Measurements from ENCODE around the gene DYNLL1. TPM values are rescaled to one million over a fixed set of nuclear protein-coding genes. Genes with fewer than 3 reads are reported as not detected.
"Not testable (repeated sequence)": the region's sequence is repeated elsewhere in the genome, so short reads cannot be mapped to it uniquely, and the experiment has no call there.

Gene DYNLL1
- polyA plus RNA-seq, 1 donor: 377 TPM

- H3K36me3 ChIP-seq (ENCODE audit: control insufficient read depth, insufficient read depth, low read length): peaks cover 16% of the 10 kb centered on the region
- H3K9me3 ChIP-seq (ENCODE audit: control insufficient read depth, low read depth, low read length); H3K4me3 ChIP-seq (ENCODE audit: low read length); H3K27ac ChIP-seq (ENCODE audit: low read length); H3K4me1 ChIP-seq (ENCODE audit: control insufficient read depth, insufficient read depth, low read length); H3K27me3 ChIP-seq (ENCODE audit: control insufficient read depth, insufficient read depth, low read length); DNase-seq: not testable (repeated sequence)
- no CpG with 5 or more reads among the region's 7 CpGs for WGBS (ENCODE audit: insufficient coverage, low lambda C conversion rate)
These were observed 8.4 kb upstream of the DYNLL1 start for GRCh38 chr12:120487552-120487951.

GRCh38 chr12:120488057-120488640 lies 7.8 kb upstream of the DYNLL1 start:
- Histone ChIP-seq H3K4me3 (ENCODE audit: low read length) (no peak overlapping the region), H3K27me3 (ENCODE audit: control insufficient read depth, insufficient read depth, low read length) (no peaks in the 10 kb centered on the region), H3K9me3 (ENCODE audit: control insufficient read depth, low read depth, low read length) (no peaks in the 10 kb centered on the region), H3K4me1 (ENCODE audit: control insufficient read depth, insufficient read depth, low read length) (no peaks in the 10 kb centered on the region), H3K36me3 (ENCODE audit: control insufficient read depth, insufficient read depth, low read length) (peaks cover 16% of the 10 kb centered on the region), H3K27ac (ENCODE audit: low read length) (no peak overlapping the region)
- WGBS (ENCODE audit: insufficient coverage, low lambda C conversion rate): 80% methylated on average over 1 of the region's 5 CpGs
- DNase-seq: no peak

DNA sequence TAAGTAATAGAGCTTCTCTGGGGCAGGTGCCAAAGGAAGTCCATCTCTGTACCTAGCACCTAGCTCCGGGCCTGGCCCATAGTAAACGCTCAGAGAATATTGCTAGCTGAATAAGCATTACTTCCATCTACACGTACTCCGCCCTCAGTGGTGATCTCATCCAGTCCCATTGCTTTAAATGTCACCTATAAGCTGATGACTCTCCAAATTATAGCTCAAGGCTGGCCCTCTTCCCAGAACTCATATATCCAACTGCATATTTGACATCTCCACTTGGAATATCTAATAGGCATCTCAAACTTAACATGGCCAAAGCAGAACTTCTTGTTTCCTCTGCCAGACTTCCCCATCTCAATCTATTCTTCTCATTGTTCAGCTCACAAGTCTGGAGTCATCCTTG lies 6.9 kb upstream of the DYNLL1 start:
- WGBS (ENCODE audit: insufficient coverage, low lambda C conversion rate): 80% methylated on average over 1 of the region's 4 CpGs
- DNase-seq: no peak

GRCh38 chr12:120490325-120490724 lies 5.6 kb upstream of the DYNLL1 start:
- no CpG with 5 or more reads among the region's 5 CpGs for WGBS (ENCODE audit: insufficient coverage, low lambda C conversion rate)
- Histone ChIP-seq H3K4me3 (ENCODE audit: low read length) (no peak overlapping the region), H3K36me3 (ENCODE audit: control insufficient read depth, insufficient read depth, low read length) (peaks cover 16% of the 10 kb centered on the region), H3K4me1 (ENCODE audit: control insufficient read depth, insufficient read depth, low read length) (peaks cover 3% of the 10 kb centered on the region), H3K27ac (ENCODE audit: low read length) (no peak overlapping the region), H3K27me3 (ENCODE audit: control insufficient read depth, insufficient read depth, low read length) (no peaks in the 10 kb centered on the region), H3K9me3 (ENCODE audit: control insufficient read depth, low read depth, low read length) (no peaks in the 10 kb centered on the region)
- no peak for DNase-seq

More for the DNA sequence above, 6.9 kb upstream of the DYNLL1 start:
- Histone ChIP-seq H3K4me1 (ENCODE audit: control insufficient read depth, insufficient read depth, low read length) (no peaks in the 10 kb centered on the region), H3K27me3 (ENCODE audit: control insufficient read depth, insufficient read depth, low read length) (no peaks in the 10 kb centered on the region), H3K4me3 (ENCODE audit: low read length) (no peak overlapping the region), H3K36me3 (ENCODE audit: control insufficient read depth, insufficient read depth, low read length) (peaks cover 16% of the 10 kb centered on the region), H3K27ac (ENCODE audit: low read length) (no peak overlapping the region), H3K9me3 (ENCODE audit: control insufficient read depth, low read depth, low read length) (no peaks in the 10 kb centered on the region)

DNA sequence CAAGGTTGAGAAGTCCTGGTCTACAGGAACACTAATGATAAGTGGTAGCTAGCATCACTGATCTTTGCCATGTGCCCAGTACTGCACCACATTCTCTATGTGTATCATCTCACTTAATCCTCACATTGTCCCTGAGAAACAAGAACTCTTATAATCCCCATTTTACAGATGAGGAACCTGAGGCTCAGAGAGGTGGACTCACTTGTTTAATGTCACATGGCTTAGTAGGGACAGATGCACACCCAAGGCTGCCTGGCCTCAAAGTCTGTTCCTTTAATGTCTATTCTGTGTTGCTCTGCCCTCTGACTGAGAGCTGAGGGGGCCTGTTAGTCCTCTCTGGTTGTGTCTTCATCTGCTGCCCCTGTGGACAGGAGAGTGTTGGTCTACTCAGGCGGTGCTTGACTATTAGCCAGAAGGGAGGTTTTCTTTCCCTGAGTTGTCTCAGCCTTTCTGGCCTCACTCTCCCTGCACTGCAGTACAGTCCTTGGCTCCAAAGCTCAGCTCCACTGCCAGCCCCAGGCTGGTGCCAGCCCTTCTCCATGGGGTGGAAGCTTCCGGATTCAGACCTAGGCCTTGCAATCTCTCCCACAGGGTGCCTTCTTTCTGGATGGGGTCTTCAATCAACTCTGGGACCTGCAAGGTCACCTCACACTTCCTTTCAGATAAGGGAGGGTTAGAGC lies 4.9 kb upstream of the DYNLL1 start:
- H3K27me3 ChIP-seq (ENCODE audit: control insufficient read depth, insufficient read depth, low read length): no peaks in the 10 kb centered on the region
- peaks cover 16% of the 10 kb centered on the region for H3K36me3 ChIP-seq (ENCODE audit: control insufficient read depth, insufficient read depth, low read length)
- H3K27ac ChIP-seq (ENCODE audit: low read length): no peak overlapping the region
- no peak for DNase-seq
- H3K4me1 ChIP-seq (ENCODE audit: control insufficient read depth, insufficient read depth, low read length): peaks cover 3% of the 10 kb centered on the region
- no CpG with 5 or more reads among the region's 2 CpGs for WGBS (ENCODE audit: insufficient coverage, low lambda C conversion rate)
- H3K4me3 ChIP-seq (ENCODE audit: low read length): no peak overlapping the region
- H3K9me3 ChIP-seq (ENCODE audit: control insufficient read depth, low read depth, low read length): no peaks in the 10 kb centered on the region

DNA sequence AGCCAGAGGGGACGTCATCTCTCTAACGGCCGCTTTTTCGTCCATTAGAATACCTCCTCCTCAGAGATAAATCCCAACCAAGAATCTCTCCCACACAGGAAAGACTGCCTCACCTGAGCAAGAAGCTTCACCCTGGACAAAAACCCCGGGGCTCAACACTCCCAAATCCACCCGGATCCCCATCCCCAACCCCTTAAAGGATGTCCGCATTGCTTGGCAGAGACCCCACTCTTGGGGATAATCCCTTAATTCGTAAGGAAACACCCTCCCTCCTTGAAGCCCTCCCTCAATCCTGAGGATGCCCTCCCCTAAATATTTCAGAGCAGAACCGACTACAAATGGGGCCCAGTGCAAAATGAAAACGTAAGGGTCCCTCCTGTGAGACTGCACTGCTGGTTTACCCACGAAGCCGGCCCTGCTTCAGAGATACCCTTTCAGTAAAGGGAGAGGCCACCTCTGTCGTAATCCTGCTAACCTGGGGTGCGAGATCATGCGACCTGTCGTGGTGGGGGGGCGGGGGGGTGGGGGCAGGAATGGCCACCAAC lies 655 bp upstream of the DYNLL1 start:
- no peaks in the 10 kb centered on the region for H3K9me3 ChIP-seq (ENCODE audit: control insufficient read depth, low read depth, low read length)
- DNase-seq: no peak
- peak overlapping the region; percentile 63 for H3K27ac ChIP-seq (ENCODE audit: low read length)
- no CpG with 5 or more reads among the region's 17 CpGs for WGBS (ENCODE audit: insufficient coverage, low lambda C conversion rate)
- H3K36me3 ChIP-seq (ENCODE audit: control insufficient read depth, insufficient read depth, low read length): peaks cover 31% of the 10 kb centered on the region
- peaks cover 3% of the 10 kb centered on the region for H3K4me1 ChIP-seq (ENCODE audit: control insufficient read depth, insufficient read depth, low read length)
- no peaks in the 10 kb centered on the region for H3K27me3 ChIP-seq (ENCODE audit: control insufficient read depth, insufficient read depth, low read length)
- H3K4me3 ChIP-seq (ENCODE audit: low read length): peak overlapping the region; percentile 67

DNA sequence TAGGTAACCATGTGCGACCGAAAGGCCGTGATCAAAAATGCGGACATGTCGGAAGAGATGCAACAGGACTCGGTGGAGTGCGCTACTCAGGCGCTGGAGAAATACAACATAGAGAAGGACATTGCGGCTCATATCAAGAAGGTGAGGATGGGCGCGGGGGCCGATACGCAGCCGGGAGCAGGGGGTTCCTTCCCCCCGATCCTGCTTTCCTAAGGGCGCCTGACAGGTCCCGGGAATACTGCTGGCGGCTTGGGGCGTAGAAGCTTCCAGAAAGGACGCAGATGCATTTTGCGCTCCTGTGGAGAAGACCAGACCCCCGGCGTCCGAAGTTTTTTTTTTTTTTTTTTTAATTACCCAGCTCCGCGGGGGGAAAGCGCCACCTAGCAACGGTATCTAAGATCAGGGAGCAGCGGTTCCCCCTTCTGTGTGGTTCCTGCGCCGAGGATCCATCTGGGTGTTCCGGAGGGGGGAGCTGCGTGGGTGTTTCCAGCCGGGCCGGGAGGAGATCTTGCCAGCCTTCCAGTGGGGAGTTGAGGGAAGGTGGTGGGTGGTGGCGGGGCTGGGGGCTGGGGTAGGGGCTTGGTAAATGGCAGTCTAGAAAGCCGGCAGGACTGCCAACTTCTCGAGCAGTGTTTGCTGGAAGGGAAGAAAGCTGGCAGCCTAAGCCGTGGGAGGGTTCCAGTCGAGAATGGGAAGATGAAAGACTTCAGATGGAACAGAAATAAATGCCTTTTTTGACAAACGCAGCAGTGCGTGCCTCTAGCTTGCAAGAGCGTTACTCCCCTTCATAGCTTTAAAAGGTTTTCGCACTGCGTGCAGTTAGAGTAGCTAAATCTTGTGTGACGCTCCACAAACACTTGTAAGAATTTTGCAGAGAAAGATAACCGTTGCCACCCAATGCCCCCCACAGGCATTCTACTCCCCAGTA lies 764 bp downstream of the DYNLL1 start:
- Histone ChIP-seq H3K4me3 (ENCODE audit: low read length) (peak overlapping the region; percentile 80), H3K27ac (ENCODE audit: low read length) (peak overlapping the region; percentile 65), H3K9me3 (ENCODE audit: control insufficient read depth, low read depth, low read length) (no peaks in the 10 kb centered on the region), H3K4me1 (ENCODE audit: control insufficient read depth, insufficient read depth, low read length) (peaks cover 3% of the 10 kb centered on the region), H3K36me3 (ENCODE audit: control insufficient read depth, insufficient read depth, low read length) (peaks cover 22% of the 10 kb centered on the region), H3K27me3 (ENCODE audit: control insufficient read depth, insufficient read depth, low read length) (no peaks in the 10 kb centered on the region)
- WGBS (ENCODE audit: insufficient coverage, low lambda C conversion rate): no CpG with 5 or more reads among the region's 47 CpGs
- DNase-seq: peak; percentile 32 to 43

DNA sequence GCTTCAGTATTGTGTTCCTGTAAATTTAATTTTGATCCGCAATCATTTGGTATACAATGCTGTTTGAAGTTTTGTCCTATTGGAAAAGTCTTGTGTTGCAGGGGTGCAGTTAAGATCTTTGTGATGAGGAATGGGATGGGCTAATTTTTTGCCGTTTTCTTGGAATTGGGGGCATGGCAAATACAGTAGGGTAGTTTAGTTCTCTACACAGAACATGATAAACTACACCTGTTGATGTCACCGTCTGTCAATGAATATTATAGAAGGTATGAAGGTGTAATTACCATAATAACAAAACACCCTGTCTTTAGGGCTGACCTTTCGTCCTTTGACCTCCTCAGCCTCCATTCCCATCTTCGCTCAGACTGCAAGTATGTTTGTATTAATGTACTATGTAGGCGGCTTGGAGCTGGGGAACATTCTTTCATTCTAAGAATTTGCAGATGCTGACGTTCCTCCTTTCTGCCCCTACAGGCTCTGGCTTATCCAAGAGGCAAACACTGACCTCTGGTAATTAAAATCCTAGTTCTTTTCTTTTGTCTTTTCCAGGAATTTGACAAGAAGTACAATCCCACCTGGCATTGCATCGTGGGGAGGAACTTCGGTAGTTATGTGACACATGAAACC lies 1.7 kb downstream of the DYNLL1 start:
- no peaks in the 10 kb centered on the region for H3K9me3 ChIP-seq (ENCODE audit: control insufficient read depth, low read depth, low read length)
- H3K36me3 ChIP-seq (ENCODE audit: control insufficient read depth, insufficient read depth, low read length): peaks cover 21% of the 10 kb centered on the region
- H3K4me3 ChIP-seq (ENCODE audit: low read length): peak overlapping the region; percentile 80
- no peak overlapping the region for H3K27ac ChIP-seq (ENCODE audit: low read length)
- H3K4me1 ChIP-seq (ENCODE audit: control insufficient read depth, insufficient read depth, low read length): peaks cover 3% of the 10 kb centered on the region
- no peaks in the 10 kb centered on the region for H3K27me3 ChIP-seq (ENCODE audit: control insufficient read depth, insufficient read depth, low read length)
- no CpG with 5 or more reads among the region's 9 CpGs for WGBS (ENCODE audit: insufficient coverage, low lambda C conversion rate)
- no peak for DNase-seq

DNA sequence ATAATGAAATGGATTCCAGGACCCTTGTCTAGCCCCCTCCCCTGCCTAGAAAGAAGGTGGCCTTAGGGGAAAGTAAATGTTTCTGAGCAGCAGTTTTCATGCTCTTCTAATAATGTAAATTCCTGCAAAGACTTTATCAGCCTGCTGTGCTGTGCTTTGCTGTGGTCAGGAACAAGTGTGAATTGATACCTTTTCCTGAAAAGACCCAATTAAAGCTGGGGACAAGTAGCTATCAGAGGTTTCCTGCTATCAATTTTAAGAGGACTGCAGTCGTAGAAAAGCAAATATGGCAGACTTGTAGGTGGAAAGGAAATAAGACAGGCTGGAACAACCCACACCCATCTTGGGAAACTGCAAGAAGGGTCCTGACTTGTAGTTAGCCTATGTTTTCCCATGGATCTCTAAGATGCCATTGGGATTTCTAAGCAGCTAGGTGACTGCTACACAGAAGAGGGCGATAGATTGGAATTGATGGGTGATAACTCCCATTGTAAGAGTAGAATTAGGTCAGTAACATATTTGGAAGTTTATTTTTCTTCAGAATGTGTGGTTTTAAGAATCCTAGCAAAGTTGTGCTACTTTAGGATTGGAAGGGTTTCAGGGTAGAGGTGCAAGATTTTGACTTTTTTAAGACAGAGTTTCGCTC lies 3.1 kb downstream of the DYNLL1 start:
- 40% methylated on average over 1 of the region's 3 CpGs for whole genome bisulfite sequencing (ENCODE audit: insufficient coverage, low lambda C conversion rate)
- Histone ChIP-seq H3K27me3 (ENCODE audit: control insufficient read depth, insufficient read depth, low read length) (no peaks in the 10 kb centered on the region), H3K4me3 (ENCODE audit: low read length) (no peak overlapping the region), H3K36me3 (ENCODE audit: control insufficient read depth, insufficient read depth, low read length) (peaks cover 34% of the 10 kb centered on the region), H3K9me3 (ENCODE audit: control insufficient read depth, low read depth, low read length) (no peaks in the 10 kb centered on the region), H3K27ac (ENCODE audit: low read length) (no peak overlapping the region), H3K4me1 (ENCODE audit: control insufficient read depth, insufficient read depth, low read length) (peaks cover 3% of the 10 kb centered on the region)
- no peak for DNase-seq

Data from large intestine (tissue), 3 donors.